ENCODE measurements around the gene NUDT19. TPM values are rescaled to one million over a fixed set of nuclear protein-coding genes. Genes with fewer than 3 reads are reported as not detected.
A peak's percentile ranks its signal among the peaks of the same experiment; 100 is the strongest.
"Not testable (repeated sequence)": the region's sequence is repeated elsewhere in the genome, so short reads cannot be mapped to it uniquely, and the experiment has no call there.

NUDT19 gene
- total and polyA plus RNA-seq, 12 donors = 6.8 to 34.9 (median 20.9) TPM

GRCh38 chr19:32647361-32647760, 44.3 kb upstream of the NUDT19 start:
- TF ChIP-seq CTCF (IDR thresholded peaks at IDR 0.05) = no peak
- TF ChIP-seq POLR2A (IDR thresholded peaks at IDR 0.05) = no peak
- Histone ChIP-seq H3K27me3 (no peaks in the 10 kb centered on the region), H3K9me3 (replicated peaks in 1 of 3) (no peaks in the 10 kb centered on the region), H3K27ac (no peak overlapping the region), H3K4me1 (replicated peaks in 1 of 2) (no peaks in the 10 kb centered on the region), H3K4me3 (no peak overlapping the region), H3K36me3 (replicated peaks in 1 of 2) (peaks cover 0 to 44% of the 10 kb centered on the region in 2 donors)
- intact Hi-C loops (cut with DNase I) = no loop called here
- WGBS, 4 donors = 76 to 88% (median 84%) methylated on average over 6 to 8 of the region's 8 CpGs
- DNase-seq = peak in 1 of 7 donors; percentile 58

- intact Hi-C loops (cut with DNase I) = no loop called here
- H3K27ac ChIP-seq = no peak overlapping the region
- no peaks in the 10 kb centered on the region for H3K4me1 ChIP-seq (replicated peaks in 1 of 2)
- H3K27me3 ChIP-seq = no peaks in the 10 kb centered on the region
- no peaks in the 10 kb centered on the region for H3K9me3 ChIP-seq (replicated peaks in 1 of 3)
- TF ChIP-seq POLR2A (IDR thresholded peaks at IDR 0.05) (no peak), CTCF (IDR thresholded peaks at IDR 0.05) (no peak)
- WGBS, 4 donors = 92 to 100% (median 93%) methylated on average over 2 to 11 of the region's 11 CpGs
- peaks cover 0 to 31% of the 10 kb centered on the region in 2 donors for H3K36me3 ChIP-seq (replicated peaks in 1 of 2)
- no peak overlapping the region for H3K4me3 ChIP-seq
- DNase-seq = peak in 1 of 7 donors; percentile 75
Observed at GRCh38 chr19:32649751-32650150, 41.9 kb upstream of the NUDT19 start.

- Histone ChIP-seq H3K27ac (no peak overlapping the region), H3K36me3 (replicated peaks in 1 of 2) (peaks cover 0 to 39% of the 10 kb centered on the region in 2 donors), H3K4me1 (replicated peaks in 1 of 2) (no peaks in the 10 kb centered on the region), H3K9me3 (replicated peaks in 1 of 3) (no peaks in the 10 kb centered on the region), H3K27me3 (no peaks in the 10 kb centered on the region), H3K4me3 (no peak overlapping the region)
- no peak for DNase-seq
- WGBS, 4 donors = 90 to 94% (median 92%) methylated on average over 5 of the region's 5 CpGs
- TF ChIP-seq CTCF (IDR thresholded peaks at IDR 0.05) (no peak), POLR2A (IDR thresholded peaks at IDR 0.05) (no peak)
- intact Hi-C loops (cut with DNase I) = no loop called here
Observed at GRCh38 chr19:32650671-32651070, 41.0 kb upstream of the NUDT19 start.

GRCh38 chr19:32651729-32652140, 39.9 kb upstream of the NUDT19 start:
- no peak for TF ChIP-seq CTCF (IDR thresholded peaks at IDR 0.05)
- no peak for TF ChIP-seq POLR2A (IDR thresholded peaks at IDR 0.05)
- DNase-seq = peak in 1 of 7 donors; percentile 63
- H3K4me1 ChIP-seq (replicated peaks in 1 of 2) = no peaks in the 10 kb centered on the region
- H3K36me3 ChIP-seq (replicated peaks in 1 of 2) = peaks cover 0 to 38% of the 10 kb centered on the region in 2 donors
- no peaks in the 10 kb centered on the region for H3K27me3 ChIP-seq
- intact Hi-C loops (cut with DNase I) = no loop called here
- 76 to 91% (median 83%) methylated on average over 7 to 8 of the region's 8 CpGs for WGBS, 4 donors
- no peak overlapping the region for H3K4me3 ChIP-seq
- no peak overlapping the region for H3K27ac ChIP-seq
- no peaks in the 10 kb centered on the region for H3K9me3 ChIP-seq (replicated peaks in 1 of 3)

- DNase-seq; H3K4me3 ChIP-seq; H3K27me3 ChIP-seq; H3K27ac ChIP-seq; H3K9me3 ChIP-seq (replicated peaks in 1 of 3); intact Hi-C loops (cut with DNase I); H3K4me1 ChIP-seq (replicated peaks in 1 of 2): not testable (repeated sequence)
- 93 to 97% (median 94%) methylated on average over 13 of the region's 13 CpGs for WGBS, 4 donors
- H3K36me3 ChIP-seq (replicated peaks in 1 of 2) = peaks cover 0 to 32% of the 10 kb centered on the region in 2 donors
Observed at GRCh38 chr19:32652331-32652730, 39.3 kb upstream of the NUDT19 start.
